ENCODE results near the gene RAB20. TPM values are rescaled to one million over a fixed set of nuclear protein-coding genes. Genes with fewer than 3 reads are reported as not detected.
"Not testable (repeated sequence)": the region's sequence is repeated elsewhere in the genome, so short reads cannot be mapped to it uniquely, and the experiment has no call there.

The RAB20 gene
- total RNA-seq, 1 donor from 2014 or later = 3.8 TPM

- no peaks in the 10 kb centered on the region for H3K9me3 Mint-ChIP-seq (ENCODE audit: low read depth)
- no peaks in the 10 kb centered on the region for H3K4me1 Mint-ChIP-seq (ENCODE audit: low read depth)
- TF ChIP-seq CTCF (IDR thresholded peaks at IDR 0.05; ENCODE audit: unreplicated experiment) = no peak
- no peak for DNase-seq (ENCODE audit: low spot score, unreplicated experiment)
- no peaks in the 10 kb centered on the region for H3K27me3 Mint-ChIP-seq
- no peak overlapping the region for H3K4me3 Mint-ChIP-seq (ENCODE audit: low read depth)
- peaks cover 33% of the 10 kb centered on the region for H3K36me3 Mint-ChIP-seq (ENCODE audit: insufficient read depth)
- no peak overlapping the region for H3K27ac Mint-ChIP-seq
Observed at GRCh38 chr13:110498327-110498726, 63.2 kb downstream of the RAB20 start.

GRCh38 chr13:110497896-110498295 lies 63.6 kb downstream of the RAB20 start:
- H3K27me3 Mint-ChIP-seq; H3K4me1 Mint-ChIP-seq (ENCODE audit: low read depth); H3K4me3 Mint-ChIP-seq (ENCODE audit: low read depth); H3K27ac Mint-ChIP-seq; DNase-seq (ENCODE audit: low spot score, unreplicated experiment); H3K9me3 Mint-ChIP-seq (ENCODE audit: low read depth): not testable (repeated sequence)
- H3K36me3 Mint-ChIP-seq (ENCODE audit: insufficient read depth) = peaks cover 33% of the 10 kb centered on the region

- H3K4me3 Mint-ChIP-seq (ENCODE audit: low read depth) = no peak overlapping the region
- no peaks in the 10 kb centered on the region for H3K27me3 Mint-ChIP-seq
- DNase-seq (ENCODE audit: low spot score, unreplicated experiment) = no peak
- no peak overlapping the region for H3K27ac Mint-ChIP-seq
- H3K36me3 Mint-ChIP-seq (ENCODE audit: insufficient read depth) = peaks cover 35% of the 10 kb centered on the region
- no peak for TF ChIP-seq CTCF (IDR thresholded peaks at IDR 0.05; ENCODE audit: unreplicated experiment)
- no peaks in the 10 kb centered on the region for H3K4me1 Mint-ChIP-seq (ENCODE audit: low read depth)
- no peaks in the 10 kb centered on the region for H3K9me3 Mint-ChIP-seq (ENCODE audit: low read depth)
Observed at GRCh38 chr13:110497003-110497402, 64.5 kb downstream of the RAB20 start.

- H3K4me3 Mint-ChIP-seq (ENCODE audit: low read depth) = no peak overlapping the region
- H3K9me3 Mint-ChIP-seq (ENCODE audit: low read depth) = no peaks in the 10 kb centered on the region
- no peak for TF ChIP-seq CTCF (IDR thresholded peaks at IDR 0.05; ENCODE audit: unreplicated experiment)
- no peak overlapping the region for H3K27ac Mint-ChIP-seq
- peaks cover 30% of the 10 kb centered on the region for H3K36me3 Mint-ChIP-seq (ENCODE audit: insufficient read depth)
- no peaks in the 10 kb centered on the region for H3K27me3 Mint-ChIP-seq
- H3K4me1 Mint-ChIP-seq (ENCODE audit: low read depth) = no peaks in the 10 kb centered on the region
- no peak for DNase-seq (ENCODE audit: low spot score, unreplicated experiment)
Observed at GRCh38 chr13:110496281-110496680, 65.2 kb downstream of the RAB20 start.

GRCh38 chr13:110495881-110496280 lies 65.6 kb downstream of the RAB20 start:
- no peaks in the 10 kb centered on the region for H3K4me1 Mint-ChIP-seq (ENCODE audit: low read depth)
- H3K9me3 Mint-ChIP-seq (ENCODE audit: low read depth) = no peaks in the 10 kb centered on the region
- TF ChIP-seq CTCF (IDR thresholded peaks at IDR 0.05; ENCODE audit: unreplicated experiment) = no peak
- no peak overlapping the region for H3K4me3 Mint-ChIP-seq (ENCODE audit: low read depth)
- no peaks in the 10 kb centered on the region for H3K27me3 Mint-ChIP-seq
- no peak overlapping the region for H3K27ac Mint-ChIP-seq
- peaks cover 30% of the 10 kb centered on the region for H3K36me3 Mint-ChIP-seq (ENCODE audit: insufficient read depth)
- DNase-seq (ENCODE audit: low spot score, unreplicated experiment) = no peak

- Mint-ChIP-seq H3K27me3 (no peaks in the 10 kb centered on the region), H3K4me3 (ENCODE audit: low read depth) (no peak overlapping the region), H3K4me1 (ENCODE audit: low read depth) (no peaks in the 10 kb centered on the region), H3K36me3 (ENCODE audit: insufficient read depth) (peaks cover 27% of the 10 kb centered on the region), H3K27ac (no peak overlapping the region), H3K9me3 (ENCODE audit: low read depth) (no peaks in the 10 kb centered on the region)
- no peak for DNase-seq (ENCODE audit: low spot score, unreplicated experiment)
- no peak for TF ChIP-seq CTCF (IDR thresholded peaks at IDR 0.05; ENCODE audit: unreplicated experiment)
Observed at GRCh38 chr13:110495376-110495775, 66.1 kb downstream of the RAB20 start.
